ENCODE results near the gene MAFF. TPM values are rescaled to one million over a fixed set of nuclear protein-coding genes. Genes with fewer than 3 reads are reported as not detected.

MAFF gene
- total and polyA plus RNA-seq, 9 of the 15 experiments (the other 6 are each of a cell fraction or from before 2014, with no cell fraction given): 0.51 to 8.0 (median 5.4) TPM

DNA sequence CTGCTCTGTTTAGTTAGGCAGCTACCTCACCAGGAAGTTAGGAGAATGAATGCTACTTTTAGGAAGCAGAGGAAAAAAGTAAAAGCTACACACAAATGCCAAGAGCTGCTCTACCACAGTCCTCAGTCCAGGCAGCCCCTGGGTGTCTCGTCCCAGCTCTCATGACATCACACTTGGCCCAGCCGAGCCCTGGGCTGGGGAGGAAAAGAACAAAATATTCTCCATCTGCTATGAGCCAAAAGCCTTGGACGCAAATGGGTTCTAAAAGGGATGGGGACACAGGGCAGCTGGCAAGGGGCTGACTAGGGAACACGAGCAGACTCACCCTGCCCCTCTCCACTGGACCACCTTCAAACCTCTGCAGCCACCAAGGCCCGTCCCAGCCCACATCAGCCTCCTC lies 44.9 kb downstream of the MAFF start:
- in situ Hi-C loops (cut with MboI): no loop called here
- H3K27ac ChIP-seq (ENCODE audit: extremely low read depth, low read depth, low read length): no peak overlapping the region
- TF ChIP-seq MAFK (IDR thresholded peaks at IDR 0.05; ENCODE audit: low read length): no peak
- TF ChIP-seq PHF20 (IDR thresholded peaks at IDR 0.05; ENCODE audit: partially characterized antibody): no peak
- TF ChIP-seq HDAC1 (IDR thresholded peaks at IDR 0.05): no peak
- TF ChIP-seq FOXA1 (IDR thresholded peaks at IDR 0.05; ENCODE audit: borderline replicate concordance): no peak
- TF ChIP-seq RFX1 (IDR thresholded peaks at IDR 0.05): no peak
- TF ChIP-seq, protein P1, sequence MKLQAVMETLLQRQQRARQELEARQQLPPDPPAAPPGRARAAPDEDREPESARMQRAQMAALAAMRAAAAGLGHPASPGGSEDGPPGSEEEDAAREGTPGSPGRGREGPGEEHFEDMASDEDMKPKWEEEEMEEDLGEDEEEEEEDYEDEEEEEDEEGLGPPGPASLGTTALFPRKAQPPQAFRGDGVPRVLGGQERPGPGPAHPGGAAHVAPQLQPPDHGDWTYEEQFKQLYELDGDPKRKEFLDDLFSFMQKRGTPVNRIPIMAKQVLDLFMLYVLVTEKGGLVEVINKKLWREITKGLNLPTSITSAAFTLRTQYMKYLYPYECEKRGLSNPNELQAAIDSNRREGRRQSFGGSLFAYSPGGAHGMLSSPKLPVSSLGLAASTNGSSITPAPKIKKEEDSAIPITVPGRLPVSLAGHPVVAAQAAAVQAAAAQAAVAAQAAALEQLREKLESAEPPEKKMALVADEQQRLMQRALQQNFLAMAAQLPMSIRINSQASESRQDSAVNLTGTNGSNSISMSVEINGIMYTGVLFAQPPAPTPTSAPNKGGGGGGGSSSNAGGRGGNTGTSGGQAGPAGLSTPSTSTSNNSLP (IDR thresholded peaks at IDR 0.05; ENCODE audit: borderline replicate concordance, low read depth, low read length): no peak
- no peak for TF ChIP-seq TCF15 (CRISPR knock-in tag; IDR thresholded peaks at IDR 0.05)
- 0 out of 2 replicates have a peak, but pooled peaks cover 7% of the 10 kb centered on the region for H4K20me1 ChIP-seq (replicated peaks; ENCODE audit: control insufficient read depth, insufficient read depth, low read length)
- H3K9me1 ChIP-seq (ENCODE audit: control insufficient read depth, insufficient read depth, low read length): no peaks in the 10 kb centered on the region
- H3K4me3 ChIP-seq: no peak overlapping the region
- H3K4me1 ChIP-seq (replicated peaks in 1 of 2; ENCODE audit: control insufficient read depth in 2 of 2, insufficient read depth in 2 of 2, low read length in 2 of 2): peaks cover 0 to 4% of the 10 kb centered on the region in 2 experiments; a peak in 2 of 5 replicates
- H3K9ac ChIP-seq (ENCODE audit: insufficient read depth in 1 of 2, low read depth in 2 of 2, low read length in 2 of 2): no peak overlapping the region
- no peak for FAIRE-seq
- no peak overlapping the region for H3K4me2 ChIP-seq (ENCODE audit: insufficient read depth, low read length)
- no TSS peak for BruUV-seq (replicated peaks)
- no peak for ATAC-seq
- ChIA-PET CTCF (ENCODE audit: low intra/inter-chr PET ratio) (no interaction called here), POLR2A (interaction anchor here (0.8 kb wide), 1 partner anchor 10 kb away, joined by 4 read pairs; no protein-coding TSS in a partner anchor)
- no peak overlapping the region for H2AFZ ChIP-seq (ENCODE audit: low read depth, low read length)
- 54% methylated on average over 4 of the region's 5 CpGs for WGBS (ENCODE audit: insufficient coverage, low coverage, missing lambda C conversion rate)
- no peaks in the 10 kb centered on the region for H3K9me3 ChIP-seq (replicated peaks; ENCODE audit: control insufficient read depth, insufficient read depth, low read depth, low read length)
- H3K36me3 ChIP-seq (ENCODE audit: control insufficient read depth, insufficient read depth, low read length): peaks cover 21% of the 10 kb centered on the region; the same call in 1 of the 3 replicates
- H3K79me2 ChIP-seq (ENCODE audit: control insufficient read depth, insufficient read depth, low read length): no peaks in the 10 kb centered on the region; the same call in 2 of the 3 replicates
- DNase-seq (ENCODE audit: extremely low read depth in 1 of 4, low spot score in 3 of 4): no peak
- H3K27me3 ChIP-seq (ENCODE audit: control insufficient read depth in 2 of 2, insufficient read depth in 2 of 2, low read length in 2 of 2): no peaks in the 10 kb centered on the region
- intact Hi-C loops (cut with micrococcal nuclease): no loop called here
